Measurements from ENCODE around the gene KLHDC3. TPM values are rescaled to one million over a fixed set of nuclear protein-coding genes. Genes with fewer than 3 reads are reported as not detected.
A peak's percentile ranks its signal among the peaks of the same experiment; 100 is the strongest.
"Not testable (repeated sequence)": the region's sequence is repeated elsewhere in the genome, so short reads cannot be mapped to it uniquely, and the experiment has no call there.

The KLHDC3 gene
- total RNA-seq, 8 experiments from 2014 or later = 63.1 to 135 (median 100) TPM

GRCh38 chr6:42978839-42979522 lies 35.1 kb upstream of the KLHDC3 start, which contains the start of gene PEX6:
Gene PEX6, minus strand, starts transcription at chr6:42979181. Its CDS starts 31 bp downstream, at chr6:42979150.
- Histone ChIP-seq H3K27ac (peak within 1 kb of the TSS; percentile 79 to 87), H3K4me3 (peak within 1 kb of the TSS; percentile 89 to 98 (median 93)), H3K4me1 (replicated peaks in 1 of 2) (peaks cover 8 to 16% of the 10 kb centered on the region in 2 donors)
- peak; percentile 90 to 96 (median 92) for ATAC-seq (replicated peaks in 6 of 8)
- 0 to 1% (median 0%) methylated on average over 2 to 15 of the region's 59 CpGs; no CpG with 5 or more reads in 4 of the 10 experiments for WGBS, 10 experiments
- in situ Hi-C loops (cut with MboI; ENCODE audit: low pct_unique_long_range_greater_than_20kb in 2 of 9, low sequenced_read_pairs in 9 of 9, unreplicated experiment in 9 of 9) = no loop called here

DNA sequence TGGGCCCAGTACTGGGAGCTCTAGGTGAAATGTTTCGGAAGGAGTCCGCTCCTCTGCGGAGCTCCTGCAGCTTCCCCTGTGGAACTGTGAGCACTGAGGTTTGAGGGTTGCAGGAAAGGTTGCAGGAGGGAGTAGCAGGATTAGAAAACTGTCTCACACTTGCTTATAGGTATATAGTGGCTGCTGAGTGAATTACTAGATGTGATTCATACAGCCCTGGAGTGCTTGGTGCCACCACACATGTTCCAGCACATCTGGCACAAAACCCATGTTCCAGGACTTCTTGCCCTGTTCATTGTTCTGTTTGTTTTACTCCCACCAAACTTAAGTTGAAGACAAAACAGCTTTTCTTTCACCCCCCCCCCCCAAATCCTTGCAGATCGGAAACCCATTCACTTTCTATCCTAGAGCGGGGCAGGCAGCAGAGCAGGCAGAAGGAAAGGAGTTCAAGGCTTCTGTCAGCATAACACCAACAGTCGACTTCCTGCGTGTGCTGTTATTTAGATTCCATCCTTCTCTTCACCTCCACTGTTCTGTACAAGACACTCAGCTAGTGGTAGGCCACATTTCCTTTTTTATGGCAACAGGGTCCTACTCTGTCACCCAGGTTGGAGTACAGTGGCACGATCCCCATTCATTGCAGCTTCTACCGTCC lies 34.4 kb upstream of the KLHDC3 start:
- 0 to 95% (median 61%) methylated on average over 1 to 4 of the region's 9 CpGs; no CpG with 5 or more reads in 2 of the 10 experiments for WGBS, 10 experiments
- in situ Hi-C loops (cut with MboI; ENCODE audit: low pct_unique_long_range_greater_than_20kb in 2 of 9, low sequenced_read_pairs in 9 of 9, unreplicated experiment in 9 of 9) = no loop called here
- Histone ChIP-seq H3K4me3 (peak overlapping the region; percentile 89 to 98 (median 93)), H3K4me1 (replicated peaks in 1 of 2) (peaks cover 8 to 16% of the 10 kb centered on the region in 2 donors), H3K27ac (peak overlapping the region; percentile 64 to 87)
- peak in 5 of 8 experiments; percentile 1 to 5 (median 2) for ATAC-seq (replicated peaks in 6 of 8)

DNA sequence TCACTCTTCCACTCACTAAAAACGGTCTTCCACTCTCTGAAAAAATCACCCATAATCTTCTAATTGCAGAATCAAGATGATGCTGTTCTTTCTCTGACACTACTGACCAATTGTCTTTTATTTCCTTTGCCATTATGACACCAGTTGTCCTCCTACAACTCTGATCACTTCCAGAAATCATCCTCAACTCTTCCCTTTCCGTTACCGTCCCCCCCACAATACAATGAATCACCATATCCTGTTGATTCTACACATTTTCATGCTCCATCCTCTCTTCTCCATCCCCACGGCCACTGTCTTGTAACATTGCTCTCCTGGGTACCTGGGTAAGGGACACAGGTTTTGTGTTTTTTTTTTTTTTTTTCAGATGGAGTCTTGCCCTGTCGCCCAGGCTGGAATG lies 32.2 kb upstream of the KLHDC3 start:
- in situ Hi-C loops (cut with MboI; ENCODE audit: low pct_unique_long_range_greater_than_20kb in 2 of 9, low sequenced_read_pairs in 9 of 9, unreplicated experiment in 9 of 9) = no loop called here
- Histone ChIP-seq H3K27ac (no peak overlapping the region), H3K4me3 (no peak overlapping the region), H3K4me1 (replicated peaks in 1 of 2) (peaks cover 11 to 14% of the 10 kb centered on the region in 2 donors)
- WGBS, 10 experiments = 79 to 100% (median 94%) methylated on average over 1 to 5 of the region's 5 CpGs; no CpG with 5 or more reads in 1 of the 10 experiments
- no peak for ATAC-seq (replicated peaks in 6 of 8)

DNA sequence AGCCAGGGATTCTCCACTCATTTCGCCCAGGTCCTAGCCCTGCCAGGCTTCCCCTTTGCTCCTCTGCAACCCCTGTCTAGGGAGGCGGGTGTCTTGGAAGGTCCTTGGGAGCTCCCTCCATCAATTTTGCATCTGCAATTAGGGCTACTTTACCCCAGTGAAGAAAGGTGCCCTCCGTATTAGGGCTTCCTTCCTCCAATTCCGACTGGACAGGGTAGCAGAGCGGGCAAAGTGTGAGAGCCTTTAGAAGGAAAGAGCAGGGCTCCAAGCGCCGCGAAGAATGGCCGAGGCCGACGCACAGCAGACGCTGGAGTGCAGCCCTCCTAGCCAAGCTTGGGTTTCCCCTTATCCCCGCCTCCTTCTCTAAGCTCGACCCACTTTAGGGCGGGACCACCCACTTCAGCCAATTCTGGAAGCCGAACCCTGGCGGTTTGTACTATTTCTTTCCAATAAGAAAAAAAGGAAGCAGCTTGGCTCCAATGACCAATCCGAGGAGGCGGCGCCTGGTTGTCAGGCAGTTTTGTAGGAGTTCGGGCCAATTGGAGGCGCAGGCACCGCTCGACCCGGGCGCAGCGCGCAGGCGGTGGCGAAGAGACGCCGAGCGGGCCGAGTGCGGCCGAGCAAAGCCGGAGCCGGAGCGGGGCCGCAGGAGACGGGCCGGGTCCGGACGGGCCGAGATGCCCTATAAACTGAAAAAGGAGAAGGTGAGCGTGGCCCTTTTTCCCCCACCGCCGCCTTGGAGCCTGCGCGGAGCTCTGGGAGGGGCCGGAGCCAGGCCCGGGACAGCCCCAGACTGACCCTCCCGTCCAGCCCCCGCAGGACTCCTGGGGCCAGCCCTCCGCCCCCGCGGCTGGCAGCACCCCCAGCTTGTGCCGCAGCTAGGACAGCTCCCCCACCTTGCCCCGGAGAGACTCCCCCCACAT lies 29.8 kb upstream of the KLHDC3 start, which contains the start of gene PPP2R5D:
Gene PPP2R5D, plus strand, starts transcription at position 570 of the 923 bp plus-strand sequence. Its CDS starts 108 bp downstream, at position 678.
- H3K4me3 ChIP-seq = peak within 1 kb of the TSS; percentile 66 to 87 (median 74)
- WGBS, 10 experiments = 0 to 5% (median 0%) methylated on average over 1 to 30 of the region's 59 CpGs; no CpG with 5 or more reads in 1 of the 10 experiments
- H3K4me1 ChIP-seq (replicated peaks in 1 of 2) = peaks cover 4% of the 10 kb centered on the region in 2 donors
- in situ Hi-C loops (cut with MboI; ENCODE audit: low pct_unique_long_range_greater_than_20kb in 2 of 9, low sequenced_read_pairs in 9 of 9, unreplicated experiment in 9 of 9) = no loop called here
- peak within 1 kb of the TSS; percentile 85 to 88 for H3K27ac ChIP-seq
- peak; percentile 90 to 97 (median 97) for ATAC-seq (replicated peaks in 6 of 8)

DNA sequence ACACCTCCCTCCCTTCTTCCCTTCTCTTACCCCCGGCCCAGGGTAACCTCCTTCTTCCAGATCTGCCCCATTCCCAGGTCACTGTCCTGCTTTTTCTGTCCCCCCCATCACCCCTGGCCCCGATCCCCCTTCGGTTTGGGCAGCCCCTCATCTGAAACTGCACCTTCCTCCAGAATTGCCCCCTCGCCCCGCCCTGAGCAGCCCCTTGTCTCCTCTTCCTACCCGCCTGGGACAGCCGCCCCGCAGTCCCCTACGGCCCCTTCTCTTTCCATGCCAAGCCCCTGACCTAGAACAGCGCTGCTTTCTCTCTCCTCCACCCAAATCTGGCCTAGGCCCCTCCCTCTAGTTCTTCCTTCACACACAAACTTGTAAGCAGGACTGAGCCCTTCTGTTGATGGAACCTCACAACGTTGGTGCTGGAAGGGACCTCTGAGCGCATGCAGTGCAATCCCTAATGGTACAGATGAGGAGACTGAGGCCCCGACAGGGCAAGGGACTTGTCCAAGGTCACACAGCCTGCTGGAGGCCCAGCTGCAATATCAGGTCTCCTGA lies 29.0 kb upstream of the KLHDC3 start:
- peak overlapping the region; percentile 63 to 72 for H3K27ac ChIP-seq
- H3K4me1 ChIP-seq (replicated peaks in 1 of 2) = peaks cover 0 to 4% of the 10 kb centered on the region in 2 donors
- in situ Hi-C loops (cut with MboI; ENCODE audit: low pct_unique_long_range_greater_than_20kb in 2 of 9, low sequenced_read_pairs in 9 of 9, unreplicated experiment in 9 of 9) = no loop called here
- H3K4me3 ChIP-seq = peak overlapping the region; percentile 66 to 87 (median 74)
- no peak for ATAC-seq (replicated peaks in 6 of 8)
- 20 to 60% (median 40%) methylated on average over 1 to 4 of the region's 13 CpGs; no CpG with 5 or more reads in 4 of the 10 experiments for WGBS, 10 experiments

GRCh38 chr6:42987533-42988451 lies 26.3 kb upstream of the KLHDC3 start:
- 0 to 96% (median 64%) methylated on average over 1 to 4 of the region's 5 CpGs; no CpG with 5 or more reads in 2 of the 10 experiments for WGBS, 10 experiments
- Histone ChIP-seq H3K4me3 (no peak overlapping the region), H3K4me1 (replicated peaks in 1 of 2) (peaks cover 0 to 4% of the 10 kb centered on the region in 2 donors), H3K27ac (no peak overlapping the region)
- in situ Hi-C loops (cut with MboI; ENCODE audit: low pct_unique_long_range_greater_than_20kb in 2 of 9, low sequenced_read_pairs in 9 of 9, unreplicated experiment in 9 of 9) = no loop called here
- ATAC-seq (replicated peaks in 6 of 8) = no peak

GRCh38 chr6:42988486-42989020 lies 25.5 kb upstream of the KLHDC3 start:
- in situ Hi-C loops (cut with MboI; ENCODE audit: low pct_unique_long_range_greater_than_20kb in 2 of 9, low sequenced_read_pairs in 9 of 9, unreplicated experiment in 9 of 9) = no loop called here
- 60 to 100% (median 100%) methylated on average over 1 of the region's 1 CpG; no CpG with 5 or more reads in 7 of the 10 experiments for WGBS, 10 experiments
- no peak overlapping the region for H3K4me3 ChIP-seq
- ATAC-seq (replicated peaks in 6 of 8) = peak in 1 of 8 experiments; percentile 22
- H3K27ac ChIP-seq = no peak overlapping the region
- H3K4me1 ChIP-seq (replicated peaks in 1 of 2) = peaks cover 0 to 4% of the 10 kb centered on the region in 2 donors

- Histone ChIP-seq H3K4me3 (no peak overlapping the region), H3K4me1 (replicated peaks in 1 of 2) (peaks cover 0 to 4% of the 10 kb centered on the region in 2 donors), H3K27ac (no peak overlapping the region)
- 67 to 100% (median 95%) methylated on average over 1 to 5 of the region's 5 CpGs; no CpG with 5 or more reads in 5 of the 10 experiments for WGBS, 10 experiments
- ATAC-seq (replicated peaks in 6 of 8) = no peak
- in situ Hi-C loops (cut with MboI; ENCODE audit: low pct_unique_long_range_greater_than_20kb in 2 of 9, low sequenced_read_pairs in 9 of 9, unreplicated experiment in 9 of 9) = no loop called here
These were observed 24.1 kb upstream of the KLHDC3 start for GRCh38 chr6:42989923-42990322.

DNA sequence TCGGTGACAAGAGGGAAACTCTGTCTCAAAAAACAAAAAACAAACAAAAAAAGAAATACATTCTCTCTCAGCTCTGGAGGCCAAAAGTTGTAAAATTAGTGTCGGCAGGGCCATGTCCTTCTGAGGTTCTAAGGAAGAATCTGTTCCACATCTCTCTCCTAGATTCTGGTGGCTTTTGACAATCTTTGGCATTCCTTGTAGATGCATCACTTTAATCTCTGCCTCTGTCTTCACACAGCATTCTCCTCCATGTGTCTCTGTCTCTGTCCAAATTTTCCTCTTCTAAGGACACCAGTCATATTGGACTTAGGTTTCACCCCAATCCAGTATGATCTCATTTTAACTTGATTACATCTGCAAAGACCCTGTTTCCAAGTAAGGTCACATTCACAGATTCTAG lies 20.6 kb upstream of the KLHDC3 start:
- in situ Hi-C loops (cut with MboI; ENCODE audit: low pct_unique_long_range_greater_than_20kb in 2 of 9, low sequenced_read_pairs in 9 of 9, unreplicated experiment in 9 of 9) = no loop called here
- Histone ChIP-seq H3K27ac (no peak overlapping the region), H3K4me1 (replicated peaks in 1 of 2) (no peaks in the 10 kb centered on the region), H3K4me3 (no peak overlapping the region)
- WGBS, 10 experiments = 8 to 100% (median 86%) methylated on average over 1 to 2 of the region's 2 CpGs; no CpG with 5 or more reads in 3 of the 10 experiments
- ATAC-seq (replicated peaks in 6 of 8) = no peak

GRCh38 chr6:42996513-42996912 lies 17.5 kb upstream of the KLHDC3 start:
- H3K4me3 ChIP-seq = no peak overlapping the region

GRCh38 chr6:42998205-42998604 lies 15.8 kb upstream of the KLHDC3 start:
- in situ Hi-C loops (cut with MboI; ENCODE audit: low pct_unique_long_range_greater_than_20kb in 2 of 9, low sequenced_read_pairs in 9 of 9, unreplicated experiment in 9 of 9); H3K4me3 ChIP-seq; H3K27ac ChIP-seq; H3K4me1 ChIP-seq (replicated peaks in 1 of 2); ATAC-seq (replicated peaks in 6 of 8): not testable (repeated sequence)
- 93 to 100% (median 96%) methylated on average over 3 to 7 of the region's 9 CpGs; no CpG with 5 or more reads in 6 of the 10 experiments for WGBS, 10 experiments

More at GRCh38 chr6:42996513-42996912, 17.5 kb upstream of the KLHDC3 start:
- in situ Hi-C loops (cut with MboI; ENCODE audit: low pct_unique_long_range_greater_than_20kb in 2 of 9, low sequenced_read_pairs in 9 of 9, unreplicated experiment in 9 of 9) = no loop called here
- Histone ChIP-seq H3K4me1 (replicated peaks in 1 of 2) (no peaks in the 10 kb centered on the region), H3K27ac (no peak overlapping the region)
- ATAC-seq (replicated peaks in 6 of 8) = no peak

Data from motor neuron (in vitro differentiated cells).